Measurements from ENCODE around the gene BMP8A.

DNA sequence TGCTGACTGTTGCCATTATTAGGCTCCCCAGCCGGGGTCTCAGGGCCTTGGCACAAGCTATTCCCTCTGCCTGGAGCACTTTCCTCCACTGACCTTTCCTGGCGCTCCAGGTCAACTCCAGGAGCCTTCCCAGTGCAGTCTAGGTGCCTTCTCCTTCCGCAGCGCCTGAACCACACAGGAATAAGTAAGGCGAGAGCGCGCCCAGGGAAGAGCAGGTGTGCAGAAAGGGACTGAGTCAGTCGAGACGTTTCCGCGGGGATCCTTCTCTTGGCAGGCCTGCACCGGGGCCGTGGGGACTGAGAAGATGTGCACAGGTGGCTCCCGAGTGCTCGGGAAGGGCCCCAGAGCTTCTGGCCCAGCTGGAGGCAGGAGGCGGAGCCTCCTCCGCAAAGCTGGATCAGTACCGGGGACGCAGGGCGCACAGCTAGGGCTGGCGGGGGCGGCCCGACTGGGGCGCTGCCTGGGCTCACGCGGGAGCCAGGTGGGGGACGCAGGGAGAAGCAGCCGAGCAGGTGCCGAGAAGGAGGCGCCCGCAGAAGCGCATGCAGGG lies 765 bp upstream of the BMP8A start:
- TF ChIP-seq CTCF (IDR thresholded peaks at IDR 0.05; ENCODE audit: low read depth, low read length) (no peak), EZH2phosphoT487 (IDR thresholded peaks at IDR 0.05; ENCODE audit: low read depth) (no peak)

Measured in OCI-LY3 (cell line).